ENCODE measurements around the gene SEZ6L.

DNA sequence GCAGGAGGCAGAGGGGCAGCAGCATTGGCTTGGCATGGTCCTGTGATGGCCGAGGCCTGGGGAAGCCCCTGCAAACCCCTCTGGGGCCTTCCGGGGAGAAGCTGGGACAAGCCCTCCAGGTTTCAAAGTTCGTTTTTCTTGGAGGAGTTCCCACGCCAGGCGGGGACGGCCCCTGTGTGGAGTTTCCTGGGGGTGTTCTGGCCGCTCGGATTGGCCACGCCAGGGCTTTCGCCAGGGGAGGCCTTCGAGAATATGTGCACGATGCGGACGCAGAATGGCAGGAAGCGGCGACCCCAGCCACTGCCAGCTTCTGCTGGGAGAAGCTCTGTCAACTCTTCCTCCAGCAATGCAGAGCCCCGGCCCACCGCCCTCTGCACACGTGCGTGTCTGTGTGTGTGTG is 157.5 kb downstream of the SEZ6L start:
- TF ChIP-seq, protein P1, sequence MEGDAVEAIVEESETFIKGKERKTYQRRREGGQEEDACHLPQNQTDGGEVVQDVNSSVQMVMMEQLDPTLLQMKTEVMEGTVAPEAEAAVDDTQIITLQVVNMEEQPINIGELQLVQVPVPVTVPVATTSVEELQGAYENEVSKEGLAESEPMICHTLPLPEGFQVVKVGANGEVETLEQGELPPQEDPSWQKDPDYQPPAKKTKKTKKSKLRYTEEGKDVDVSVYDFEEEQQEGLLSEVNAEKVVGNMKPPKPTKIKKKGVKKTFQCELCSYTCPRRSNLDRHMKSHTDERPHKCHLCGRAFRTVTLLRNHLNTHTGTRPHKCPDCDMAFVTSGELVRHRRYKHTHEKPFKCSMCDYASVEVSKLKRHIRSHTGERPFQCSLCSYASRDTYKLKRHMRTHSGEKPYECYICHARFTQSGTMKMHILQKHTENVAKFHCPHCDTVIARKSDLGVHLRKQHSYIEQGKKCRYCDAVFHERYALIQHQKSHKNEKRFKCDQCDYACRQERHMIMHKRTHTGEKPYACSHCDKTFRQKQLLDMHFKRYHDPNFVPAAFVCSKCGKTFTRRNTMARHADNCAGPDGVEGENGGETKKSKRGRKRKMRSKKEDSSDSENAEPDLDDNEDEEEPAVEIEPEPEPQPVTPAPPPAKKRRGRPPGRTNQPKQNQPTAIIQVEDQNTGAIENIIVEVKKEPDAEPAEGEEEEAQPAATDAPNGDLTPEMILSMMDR (IDR thresholded peaks at IDR 0.05), result no peak
- no peak for TF ChIP-seq POLR2A (IDR thresholded peaks at IDR 0.05)

Data from adrenal gland (tissue), 5 donors.